Measurements from ENCODE around the gene PCDH9.

Gene PCDH9

GRCh38 chr13:66689037-66689619 is 541.0 kb downstream of the PCDH9 start:
- no peak for TF ChIP-seq FOXP2 (optimal IDR thresholded peaks at IDR 0.05; ENCODE audit: borderline replicate concordance, extremely low read depth, extremely low read length, insufficient read depth)

- no peak for TF ChIP-seq POLR2AphosphoS5 (IDR thresholded peaks at IDR 0.05; ENCODE audit: low read depth, low read length)
- TF ChIP-seq TAF1 (IDR thresholded peaks at IDR 0.05; ENCODE audit: borderline replicate concordance, insufficient read depth, low read length): no peak
- no peak for TF ChIP-seq FOXP2 (optimal IDR thresholded peaks at IDR 0.05; ENCODE audit: borderline replicate concordance, extremely low read depth, extremely low read length, insufficient read depth)
- TF ChIP-seq SIN3A (IDR thresholded peaks at IDR 0.05; ENCODE audit: borderline replicate concordance, insufficient read depth, low read length): no peak
- TF ChIP-seq REST (IDR thresholded peaks at IDR 0.05; ENCODE audit: insufficient read depth in 1 of 2, low read depth in 2 of 2, low read length in 2 of 2): no peak
These were observed 548.7 kb downstream of the PCDH9 start for GRCh38 chr13:66681403-66681802.

GRCh38 chr13:66680031-66680430 is 550.1 kb downstream of the PCDH9 start:
- no peak for TF ChIP-seq FOXP2 (optimal IDR thresholded peaks at IDR 0.05; ENCODE audit: borderline replicate concordance, extremely low read depth, extremely low read length, insufficient read depth)
- no peak for TF ChIP-seq SIN3A (IDR thresholded peaks at IDR 0.05; ENCODE audit: borderline replicate concordance, insufficient read depth, low read length)
- no peak for TF ChIP-seq TAF1 (IDR thresholded peaks at IDR 0.05; ENCODE audit: borderline replicate concordance, insufficient read depth, low read length)
- no peak for TF ChIP-seq REST (IDR thresholded peaks at IDR 0.05; ENCODE audit: insufficient read depth in 1 of 2, low read depth in 2 of 2, low read length in 2 of 2)
- no peak for TF ChIP-seq POLR2AphosphoS5 (IDR thresholded peaks at IDR 0.05; ENCODE audit: low read depth, low read length)

- TF ChIP-seq POLR2AphosphoS5 (IDR thresholded peaks at IDR 0.05; ENCODE audit: low read depth, low read length) (no peak), REST (IDR thresholded peaks at IDR 0.05; ENCODE audit: insufficient read depth in 1 of 2, low read depth in 2 of 2, low read length in 2 of 2) (no peak), TAF1 (IDR thresholded peaks at IDR 0.05; ENCODE audit: borderline replicate concordance, insufficient read depth, low read length) (no peak)
These were observed 554.5 kb downstream of the PCDH9 start for GRCh38 chr13:66675620-66676019.

GRCh38 chr13:66673401-66673800 is 556.7 kb downstream of the PCDH9 start:
- no peak for TF ChIP-seq TAF1 (IDR thresholded peaks at IDR 0.05; ENCODE audit: borderline replicate concordance, insufficient read depth, low read length)
- no peak for TF ChIP-seq REST (IDR thresholded peaks at IDR 0.05; ENCODE audit: insufficient read depth in 1 of 2, low read depth in 2 of 2, low read length in 2 of 2)
- no peak for TF ChIP-seq POLR2AphosphoS5 (IDR thresholded peaks at IDR 0.05; ENCODE audit: low read depth, low read length)
